Activated CD8-positive, alpha-beta memory T cell treated with anti-CD3 and anti-CD28 coated beads, Interleukin-2, amount 50 U/mL, for 48 hours (primary cell): ENCODE results near the gene BAHCC1.

ENCODE experiments used
- DNase-seq: peaks from one replicate; pipeline ENCODE4 v3.0.0-alpha.2; 2020

The BAHCC1 gene

DNA sequence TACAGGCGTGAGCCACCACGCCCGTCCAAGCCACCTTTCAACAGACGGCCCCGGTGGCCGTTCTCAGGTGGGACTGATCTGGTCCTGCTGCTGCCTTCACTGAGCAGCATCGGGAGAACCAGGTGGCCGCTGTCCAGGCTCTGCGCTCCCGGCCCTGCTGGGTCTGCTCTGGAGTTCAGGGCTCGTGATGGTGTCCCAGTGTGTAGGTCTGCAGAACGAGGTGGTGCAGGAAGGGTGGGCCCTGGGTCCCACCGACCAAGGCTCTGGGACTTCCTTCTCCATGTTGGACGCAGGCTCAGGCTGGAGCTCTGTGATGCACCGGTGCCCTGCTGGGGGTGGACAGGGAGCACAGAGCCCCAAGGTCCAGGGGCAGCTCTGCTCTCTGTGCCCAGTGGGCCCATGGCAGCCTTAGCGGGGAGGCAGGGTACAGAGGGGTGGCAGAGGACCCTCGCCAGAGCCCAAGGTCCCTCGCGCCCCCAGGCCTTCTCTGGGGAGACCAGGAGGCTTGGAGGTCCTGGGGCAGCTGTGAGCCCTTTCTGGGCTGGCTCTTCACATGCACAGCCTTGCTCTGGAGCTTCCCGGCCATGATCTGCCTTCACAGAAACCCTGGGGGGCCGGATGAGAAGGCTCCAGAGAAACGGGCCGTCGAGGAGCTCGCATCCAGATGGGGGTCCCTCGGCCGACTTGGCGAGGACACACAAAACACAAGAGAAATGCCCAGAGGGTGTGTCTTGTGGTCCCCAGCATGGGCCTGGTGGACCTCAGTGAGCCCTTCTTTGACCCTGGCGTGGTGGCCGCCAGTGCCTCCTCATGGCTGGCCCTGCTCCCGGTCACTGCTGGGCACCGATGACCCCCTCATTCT, 26.9 kb upstream of the BAHCC1 start:
- no peak for DNase-seq

DNA sequence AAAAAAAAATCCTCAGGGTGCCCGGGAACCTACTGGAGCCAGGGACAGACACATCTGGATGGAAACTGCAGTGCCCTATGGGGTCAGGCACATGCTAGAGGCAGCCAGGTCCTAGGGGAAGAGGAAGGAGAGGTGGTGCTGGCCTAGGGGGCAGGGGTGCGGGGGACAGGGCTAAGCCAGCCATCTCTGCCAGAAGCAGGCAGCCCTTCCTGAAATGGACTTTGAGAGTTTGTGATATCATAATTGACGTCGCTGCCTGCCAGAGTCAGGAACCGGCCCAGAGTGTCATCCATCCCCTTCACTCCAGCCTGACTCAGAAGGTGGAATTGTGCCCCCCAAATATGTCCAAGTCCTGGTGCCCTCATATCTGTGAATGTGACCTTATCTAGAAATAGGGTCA, 25.0 kb upstream of the BAHCC1 start:
- DNase-seq = no peak

DNA sequence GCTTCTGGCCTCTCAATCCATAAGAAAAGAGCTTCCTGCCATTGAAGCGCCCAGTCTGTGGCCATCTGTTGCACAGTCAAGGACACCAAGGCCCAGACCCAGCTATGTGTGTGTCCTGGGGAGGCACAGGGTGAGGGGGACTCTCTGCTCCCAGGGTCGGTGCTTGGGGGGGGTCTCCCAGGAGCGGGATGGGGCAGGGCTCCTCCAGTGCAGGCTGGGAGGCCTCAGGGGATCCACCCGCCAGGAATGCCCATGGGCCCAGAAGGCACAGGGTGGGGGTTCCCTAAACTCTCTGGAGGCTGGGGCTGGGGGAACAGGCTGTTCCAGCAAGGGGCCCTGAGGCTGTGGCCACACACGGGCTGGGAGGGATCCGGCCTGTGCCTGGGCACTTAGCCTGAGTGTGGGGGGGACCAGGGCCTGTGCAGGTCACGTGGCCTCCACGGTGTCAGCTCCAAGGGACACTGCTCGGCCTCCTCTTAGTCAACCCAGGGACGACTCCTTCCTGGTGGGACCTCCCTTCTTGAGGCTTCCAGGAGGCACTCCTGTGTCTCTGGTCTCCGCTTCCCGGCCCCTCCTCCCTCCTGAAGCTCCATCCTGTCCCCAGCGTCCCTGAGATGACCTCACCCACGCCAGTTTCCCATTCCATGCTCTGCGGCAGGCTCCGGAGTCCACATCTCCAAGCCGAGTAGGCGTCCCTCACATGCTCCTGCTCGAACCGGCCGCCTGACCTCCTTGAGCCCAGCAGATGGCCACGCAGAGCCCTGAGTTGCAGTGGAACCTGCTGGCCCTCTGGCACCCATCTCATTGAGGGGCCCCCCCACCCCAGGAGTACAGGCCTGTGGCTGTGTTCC, 23.1 kb upstream of the BAHCC1 start:
- DNase-seq = no peak

DNA sequence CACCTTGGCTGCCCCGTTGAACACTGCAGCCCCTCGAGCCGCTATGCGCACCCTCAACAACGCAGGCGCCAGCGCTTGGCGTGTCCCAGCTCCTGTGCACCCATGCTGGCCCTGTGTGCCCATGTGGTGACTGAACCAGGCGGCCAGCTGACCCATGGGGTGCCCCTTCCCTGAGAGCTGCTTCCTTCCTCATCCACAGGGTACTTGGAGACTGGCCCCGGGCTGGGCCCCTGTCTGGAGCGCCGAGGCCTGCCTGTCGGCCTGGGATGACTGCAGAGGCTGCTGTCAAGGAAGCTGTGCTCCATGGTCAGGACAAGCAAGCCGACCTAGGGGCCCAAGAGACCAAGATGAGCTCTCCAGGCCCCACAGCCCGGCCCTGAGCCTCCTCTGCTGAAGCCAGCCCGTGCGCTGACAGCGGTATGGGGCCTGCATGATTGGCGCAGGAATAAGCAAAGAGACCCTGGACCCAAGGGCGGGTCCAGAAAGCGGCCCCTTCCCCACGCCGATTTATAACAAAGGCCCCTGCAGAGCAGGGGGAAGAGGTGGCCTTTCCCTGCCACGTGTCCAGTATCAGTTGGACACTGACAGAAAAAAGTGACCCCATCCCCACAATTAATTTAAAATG, 21.6 kb upstream of the BAHCC1 start:
- no peak for DNase-seq

DNA sequence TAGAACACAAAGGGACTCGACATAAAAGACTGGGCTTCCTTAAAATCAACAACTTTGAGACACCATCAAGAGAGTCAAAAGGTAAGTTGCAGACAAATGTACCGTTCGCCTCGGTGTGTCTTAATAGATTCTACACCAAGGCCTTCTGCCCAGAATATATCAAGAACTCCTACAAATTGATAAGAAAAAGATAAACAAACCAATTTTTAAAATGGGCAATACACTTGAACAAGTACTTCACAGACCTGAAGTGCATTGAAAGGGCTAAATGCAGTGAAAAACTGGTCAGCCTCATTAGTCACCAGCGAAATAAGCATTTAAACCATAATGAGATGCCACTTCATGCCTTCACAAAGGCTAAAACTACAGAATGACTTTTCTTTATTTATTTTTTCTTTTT, 20.4 kb upstream of the BAHCC1 start:
- no peak for DNase-seq

DNA sequence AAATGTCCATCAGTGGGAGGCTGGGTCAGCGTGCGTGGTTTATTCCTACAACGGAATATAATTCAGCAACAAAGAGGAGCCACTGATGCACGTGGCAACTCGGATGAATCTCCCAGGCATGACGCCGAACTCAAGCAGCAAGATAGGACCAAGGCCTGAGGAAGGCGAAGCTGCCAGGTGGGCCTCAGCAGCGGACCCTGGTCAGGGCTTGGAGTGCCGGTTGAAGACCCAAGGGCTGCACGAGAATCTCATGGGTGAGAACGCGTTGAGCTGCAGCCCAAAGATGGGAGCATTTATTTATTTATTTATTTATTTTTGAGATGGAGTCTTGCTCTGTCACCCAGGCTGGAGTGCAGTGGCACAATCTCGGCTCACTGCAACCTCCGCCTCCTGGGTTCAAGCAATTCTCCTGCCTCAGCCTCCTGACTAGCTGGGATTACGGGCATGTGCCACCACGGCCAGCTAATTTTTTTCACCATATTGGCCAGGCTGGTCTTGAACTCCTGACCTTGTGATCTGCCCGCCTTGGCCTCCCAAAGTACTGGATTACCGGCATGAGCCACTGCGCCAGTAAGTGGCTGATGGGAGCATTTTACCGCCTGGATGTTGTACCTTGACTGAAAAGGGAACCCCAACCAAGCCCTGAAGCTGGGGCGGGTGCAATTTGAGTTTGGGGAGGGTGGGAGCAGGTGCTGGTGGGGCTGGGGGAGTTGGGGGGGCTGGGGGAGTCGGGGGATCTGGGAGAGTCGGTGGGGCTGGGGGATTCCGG, 18.1 kb upstream of the BAHCC1 start:
- DNase-seq = no peak

DNA sequence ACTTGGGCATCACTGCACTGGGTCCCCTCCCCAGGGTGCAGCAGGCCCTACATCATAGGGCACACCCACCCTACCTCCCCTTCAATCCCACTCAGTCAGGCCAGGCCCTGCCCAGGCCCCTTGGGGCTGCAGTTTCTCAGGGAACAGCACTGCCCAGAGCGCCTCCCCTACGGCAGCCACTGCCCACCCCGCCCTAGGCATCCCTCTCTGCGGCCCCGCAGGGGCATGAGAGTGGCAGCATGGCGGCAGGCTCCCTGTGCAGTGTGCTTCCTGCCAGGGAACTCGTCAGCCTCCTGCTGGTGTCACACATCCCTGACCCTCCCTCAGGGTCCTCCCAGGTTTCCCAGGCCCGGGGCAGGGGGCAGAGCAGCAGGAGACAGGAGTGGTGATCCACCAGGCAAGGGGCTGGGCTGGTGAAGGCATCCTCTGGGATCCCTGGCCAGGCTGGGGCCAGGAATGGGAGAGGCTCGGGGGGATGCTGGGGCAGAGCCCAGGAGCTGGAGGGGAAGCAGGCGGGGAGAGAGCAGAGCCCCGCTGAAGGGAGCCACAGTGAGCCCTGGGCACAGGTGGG, 16.2 kb upstream of the BAHCC1 start:
- DNase-seq = no peak

DNA sequence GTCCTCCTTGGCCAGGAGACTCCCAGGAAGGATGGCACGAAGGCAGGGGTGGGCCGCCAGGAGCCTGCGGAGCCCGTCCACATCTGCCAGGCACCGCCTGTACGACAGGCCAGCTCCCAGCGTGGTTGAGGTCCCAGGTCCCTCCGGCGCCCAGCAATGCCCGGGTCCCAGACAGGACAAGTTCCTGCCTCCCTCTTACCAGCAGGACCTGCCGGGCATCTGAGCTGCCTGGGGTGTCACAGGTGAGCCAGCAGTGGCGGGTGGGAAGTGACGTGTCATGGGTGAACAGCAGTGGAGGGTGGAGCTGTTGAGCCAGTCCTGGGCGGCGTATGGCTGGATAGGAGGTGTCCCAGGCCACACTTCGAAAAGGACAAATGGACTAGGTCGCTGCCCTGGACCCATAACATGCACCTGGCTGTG, 15.7 kb upstream of the BAHCC1 start:
- DNase-seq = no peak

DNA sequence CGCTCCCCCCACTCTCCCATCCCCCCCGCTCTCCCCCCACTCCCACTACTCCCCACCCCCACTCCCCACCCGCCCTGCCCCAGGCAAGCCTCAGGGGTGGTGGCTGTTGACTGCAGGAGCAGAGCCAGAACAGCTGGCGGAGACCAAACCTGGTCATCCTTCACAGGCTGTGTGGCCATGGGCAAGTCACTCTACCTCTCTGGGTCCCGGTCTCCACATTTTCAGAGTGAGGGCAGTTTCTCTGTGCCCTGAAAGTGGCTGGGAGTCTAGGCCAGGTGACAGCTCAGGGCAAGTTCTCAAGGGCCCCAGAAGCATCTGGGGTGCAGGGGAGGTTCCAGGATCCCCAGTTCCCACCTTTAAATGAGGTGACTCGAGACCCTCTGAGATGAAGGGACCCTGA, 15.1 kb upstream of the BAHCC1 start:
- no peak for DNase-seq

DNA sequence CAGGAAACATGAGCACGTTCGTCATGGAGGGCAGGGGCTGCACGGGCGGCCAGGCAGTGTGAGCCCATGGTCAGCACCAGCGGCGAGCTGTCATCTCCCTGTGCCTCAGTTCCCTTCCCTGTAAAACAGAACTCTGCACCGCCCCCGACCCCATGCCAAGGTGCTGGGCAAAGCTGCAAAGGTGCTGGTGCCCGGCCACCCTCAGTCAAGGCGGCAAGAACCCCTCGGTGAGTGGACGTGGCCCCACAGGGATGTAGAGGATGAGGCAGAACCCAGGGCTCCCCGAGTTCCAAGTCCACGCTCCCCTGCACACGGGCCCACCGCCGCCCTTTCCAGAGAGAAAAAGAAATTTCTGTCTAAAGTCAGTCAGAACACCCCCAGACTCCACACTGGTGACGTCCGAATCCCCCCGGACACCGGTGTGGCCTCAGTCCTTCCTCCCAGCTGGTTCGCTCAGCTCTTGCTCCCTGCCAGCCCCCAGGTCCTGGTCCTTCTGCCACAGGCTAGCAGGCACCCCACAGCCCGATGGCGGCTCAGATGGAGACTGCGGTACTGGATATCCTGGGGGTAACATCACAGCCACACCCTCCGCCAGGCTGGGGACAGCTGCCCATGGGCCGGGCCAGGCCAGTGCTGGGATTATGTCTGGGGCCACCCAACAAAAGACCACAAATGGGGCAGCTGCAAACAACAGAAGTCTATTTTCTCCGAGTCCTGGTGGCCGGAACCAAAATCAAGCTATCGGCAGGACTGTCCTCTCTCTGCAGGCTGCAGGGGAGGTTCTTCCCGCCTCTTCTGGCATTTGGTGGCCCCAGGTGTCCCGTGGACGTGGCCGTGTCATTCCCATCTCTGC, 14.4 kb upstream of the BAHCC1 start:
- no peak for DNase-seq

DNA sequence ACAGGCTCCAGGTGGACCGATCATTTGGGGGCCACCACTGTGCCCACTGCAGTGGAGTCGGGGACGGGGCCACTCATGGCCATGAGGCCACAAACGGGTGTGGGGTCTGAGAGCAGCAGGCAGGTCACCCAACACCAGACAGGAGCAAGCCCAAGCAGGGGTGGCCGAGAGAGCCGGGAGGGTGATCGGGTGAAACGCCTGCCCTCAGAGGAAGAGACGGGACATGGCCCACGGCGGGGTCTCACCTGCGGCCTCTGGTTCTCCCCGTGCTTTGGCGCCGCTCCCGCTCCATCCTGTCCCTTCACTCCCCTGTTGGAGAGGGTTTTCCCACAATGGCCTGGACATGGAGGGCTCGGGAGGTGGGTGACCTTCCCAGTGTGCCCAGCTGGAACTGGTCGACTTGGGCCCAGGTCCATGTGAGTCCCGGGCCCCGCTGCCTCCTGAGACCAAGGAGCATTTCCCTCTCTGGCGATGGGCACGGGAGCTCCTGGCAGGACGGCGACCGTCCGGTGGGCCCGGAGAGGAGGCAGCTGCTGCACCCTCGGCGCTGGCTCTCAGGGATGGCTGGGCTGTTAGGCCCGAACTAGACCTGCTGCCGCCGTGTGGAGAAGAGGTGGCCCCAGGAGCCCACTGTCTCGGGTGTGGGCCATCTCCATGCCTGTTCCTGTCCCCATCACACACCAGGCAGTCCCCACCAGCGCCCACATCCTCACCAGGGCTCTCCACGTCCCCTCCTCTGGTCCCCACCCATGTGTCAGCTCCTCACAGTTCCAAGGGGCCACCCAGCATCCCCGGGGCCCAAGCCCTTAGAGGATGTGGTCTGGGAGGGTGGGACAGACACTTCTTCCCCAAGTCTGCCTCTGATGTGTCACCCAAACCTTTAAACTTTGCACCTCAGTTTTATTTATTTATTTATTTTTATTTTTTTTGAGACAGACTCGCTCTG, 13.4 kb upstream of the BAHCC1 start:
- no peak for DNase-seq

DNA sequence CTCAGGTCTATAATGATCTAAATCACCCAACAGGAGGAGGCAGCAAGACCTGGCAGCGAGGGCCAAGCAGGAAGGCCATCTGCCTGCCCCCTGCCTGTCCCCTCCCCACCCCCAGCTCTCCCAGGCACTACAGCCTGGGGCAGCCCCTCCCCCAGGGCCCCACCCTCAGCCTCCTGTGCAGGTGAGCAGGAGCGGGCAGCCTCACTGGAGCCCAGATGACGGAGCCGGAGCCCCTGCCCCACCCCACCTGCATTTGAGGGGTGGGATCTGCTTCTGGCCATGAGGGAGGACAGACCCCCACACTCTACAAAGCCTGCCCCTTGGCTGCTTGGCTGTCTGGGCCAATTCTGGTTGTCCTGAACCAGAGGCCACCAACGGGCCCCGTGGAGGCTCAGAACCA, 12.4 kb upstream of the BAHCC1 start:
- no peak for DNase-seq

DNA sequence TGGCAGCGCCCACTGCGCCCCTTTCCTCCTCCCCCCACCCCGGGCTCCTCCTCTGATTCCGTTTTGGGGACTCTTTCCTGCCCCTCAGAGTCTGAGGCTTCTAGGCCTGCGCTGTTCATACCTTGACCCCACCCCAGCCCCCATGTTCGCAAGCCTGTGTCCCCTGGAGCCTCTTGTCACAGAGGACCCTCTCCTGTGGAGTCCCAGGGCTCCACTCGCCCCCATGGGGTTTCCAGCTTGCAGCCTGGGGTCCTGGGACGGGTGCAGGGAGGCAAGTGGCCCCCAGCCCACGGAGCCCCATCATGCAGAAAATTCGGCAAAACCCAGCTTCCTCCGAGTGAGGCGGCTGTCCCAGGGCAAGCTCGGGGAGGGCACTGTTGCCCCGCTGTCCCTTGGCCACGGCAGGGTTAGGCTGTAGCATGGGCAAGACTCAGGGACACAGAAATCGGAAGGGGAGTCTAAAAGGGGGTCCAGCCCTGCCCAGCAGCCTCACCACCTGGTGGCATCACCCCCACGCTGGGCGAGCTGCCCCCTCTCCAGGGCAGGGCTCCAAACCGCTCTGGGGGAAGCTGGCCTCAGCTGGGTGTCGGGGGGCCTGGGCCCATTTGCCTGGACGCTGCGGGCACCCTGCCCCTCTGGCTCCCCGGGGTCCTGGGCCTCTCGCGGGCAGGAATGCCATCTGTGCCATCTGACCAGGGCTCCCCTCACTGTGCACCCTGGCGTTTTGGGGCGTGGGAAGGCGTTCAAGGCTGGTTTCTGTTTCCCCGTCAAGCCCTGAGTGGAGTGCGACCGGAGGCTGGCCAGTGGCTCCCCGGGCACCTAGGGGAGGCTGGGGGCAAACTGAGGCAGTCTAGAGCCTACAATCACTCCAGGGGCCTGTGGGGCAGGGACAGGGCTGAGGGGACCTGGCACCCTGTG, 11.5 kb upstream of the BAHCC1 start:
- DNase-seq = no peak

DNA sequence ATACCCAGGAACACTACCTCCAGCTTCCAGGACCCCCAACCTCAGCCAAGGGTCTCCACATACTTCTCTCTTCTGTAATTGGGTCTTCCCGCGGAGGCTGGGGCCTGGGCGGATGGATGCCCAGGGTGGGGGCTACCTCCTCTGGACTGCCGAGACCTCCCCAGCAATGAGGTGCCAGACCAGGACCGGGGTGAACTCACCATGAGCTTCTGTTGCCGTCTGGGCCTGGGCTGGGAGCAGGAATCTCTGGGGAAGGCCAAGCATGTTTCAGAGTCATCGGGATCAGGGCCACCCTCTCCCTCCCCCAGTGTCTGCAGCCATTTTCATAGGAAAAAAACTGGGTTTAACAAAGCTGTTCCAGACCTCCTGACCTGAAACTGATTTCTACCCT, 10.3 kb upstream of the BAHCC1 start:
- no peak for DNase-seq

DNA sequence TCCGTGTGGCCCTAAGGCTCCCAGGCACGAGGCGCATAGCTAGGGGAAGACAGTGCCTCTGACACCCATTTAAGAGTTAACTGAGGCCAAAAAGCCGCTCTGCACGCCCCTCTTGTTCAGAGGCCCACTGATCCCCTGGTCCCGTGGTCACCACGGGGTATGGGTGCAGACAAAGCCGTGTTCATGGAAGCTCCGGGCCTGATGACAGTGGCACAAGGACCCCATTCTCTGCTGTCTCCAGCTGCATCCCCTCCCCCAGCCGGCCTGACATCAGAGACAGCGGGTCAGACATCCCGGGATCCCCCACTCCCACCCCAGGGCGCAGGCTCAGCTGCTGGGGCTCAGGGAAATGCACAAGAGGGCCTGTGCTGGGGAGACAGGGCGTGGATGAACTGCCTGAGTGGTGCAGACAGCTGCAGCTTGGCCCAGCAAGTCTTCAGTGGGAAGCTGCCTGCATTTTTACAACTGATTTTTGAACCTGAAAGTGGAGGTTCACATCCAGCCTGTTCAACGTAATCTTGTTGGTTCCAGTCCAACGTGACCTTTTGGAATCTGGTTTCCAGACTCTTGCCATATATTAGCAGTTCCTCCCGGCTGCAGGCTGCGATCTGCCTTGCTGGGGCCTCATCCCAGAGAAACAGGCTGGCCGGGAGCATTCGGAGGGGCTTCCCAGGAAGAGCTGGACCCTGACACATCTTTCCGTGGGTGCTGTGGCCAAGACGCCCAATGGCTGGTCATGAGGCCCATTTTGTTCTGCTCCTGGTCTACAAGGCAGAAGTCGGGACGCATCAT, 9.7 kb upstream of the BAHCC1 start:
- DNase-seq = no peak

DNA sequence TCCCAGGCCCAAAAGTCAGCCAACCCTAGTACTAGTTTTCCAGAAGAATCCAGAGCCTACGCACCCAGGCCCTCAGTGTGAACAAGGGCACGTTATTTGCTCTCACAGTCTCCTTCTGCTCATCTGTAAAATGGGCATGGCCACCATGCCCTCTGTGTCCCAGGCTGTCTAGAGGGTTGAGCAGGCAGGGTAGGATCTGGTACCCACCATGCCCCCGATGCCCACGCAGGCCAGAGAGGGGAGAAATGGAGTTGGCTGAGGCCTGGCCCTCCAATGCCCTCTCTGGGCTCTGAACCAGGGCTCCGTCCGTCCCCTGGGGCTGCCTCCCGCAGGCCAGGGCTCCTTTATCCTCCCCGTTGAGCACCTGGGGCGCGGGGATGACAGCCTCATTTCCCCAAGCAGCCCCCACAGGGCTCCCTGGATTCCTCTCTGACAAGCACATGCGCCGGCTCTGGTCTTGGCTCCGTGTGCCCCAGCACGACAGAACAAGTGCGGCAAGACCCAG, 9.1 kb upstream of the BAHCC1 start:
- no peak for DNase-seq

DNA sequence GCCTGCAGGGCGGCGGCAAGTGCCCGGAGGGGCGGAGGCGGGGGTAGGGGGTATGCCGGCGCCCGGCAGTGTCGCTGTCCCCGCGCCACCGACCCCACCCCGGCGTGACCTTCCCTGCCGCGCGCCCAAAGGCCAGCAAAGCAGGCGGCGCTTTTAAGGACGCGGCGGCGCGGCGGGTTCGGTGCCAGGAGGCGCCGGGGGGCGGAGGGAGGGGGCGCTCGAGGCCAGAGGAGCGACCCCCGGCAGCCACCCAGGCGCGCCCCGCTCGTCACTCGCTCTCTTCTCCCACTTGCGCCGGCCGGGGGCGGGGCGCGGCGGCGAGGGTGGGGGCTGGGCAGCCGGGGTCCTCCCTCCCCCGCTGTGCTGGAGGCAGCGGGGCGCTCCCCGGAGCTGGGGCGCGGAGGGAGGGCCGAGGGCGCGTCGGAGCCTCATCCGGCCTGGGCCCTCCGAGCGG, 8.6 kb upstream of the BAHCC1 start:
- DNase-seq = no peak
